Mammary epithelial cell (primary cell): Measurements from ENCODE around the gene CNTNAP2.

Experiments
- CTCF ChIP-seq, 2 donors: IDR thresholded peaks in 1 of 2; conservative IDR thresholded peaks in 1 of 2; 2 replicates each; pipeline ENCODE4 v1.5.1; 2011 to 2012; ENCODE audit warnings: inconsistent platforms in 2 of 2, low read length in 2 of 2, mild to moderate bottlenecking in 2 of 2, control low read depth in 1 of 2, low read depth in 1 of 2; ENCODE audit not compliant: insufficient read depth in 1 of 2; ENCODE audit errors: extremely low read depth in 1 of 2
- EZH2 ChIP-seq: IDR thresholded peaks from 2 replicates; pipeline ENCODE4 v1.6.1; 2012; ENCODE audit warnings: low read length, inconsistent platforms, borderline replicate concordance

GRCh38 chr7:147452816-147453215 lies 1336.2 kb downstream of the CNTNAP2 start:
- no peak for TF ChIP-seq CTCF (conservative IDR thresholded peaks at IDR 0.05 in 1 of 2, IDR thresholded peaks at IDR 0.05 in 1 of 2; ENCODE audit: extremely low read depth in 1 of 2, insufficient read depth in 1 of 2, low read depth in 1 of 2, low read length in 2 of 2)
- TF ChIP-seq EZH2, result no peak
